PC-9 (cell line): Measurements from ENCODE around the gene LRRC28. TPM values are rescaled to one million over a fixed set of nuclear protein-coding genes. Genes with fewer than 3 reads are reported as not detected.

ENCODE experiments used
- BruUV-seq: library from RNA; stranded (reverse); fragments of 400-500 nt; replicated peaks from 2 replicates; lab custom pipeline; 2021; lab: Mats Ljungman, UMichigan
- CTCF ChIA-PET: fragments of 300-600 bp; sonication (Branson Sonifier 250); formaldehyde crosslinking; loops from one replicate; lab custom pipeline; 2022; ENCODE audit warnings: antibody characterized with exemption; lab: Charles Lee
- POLR2A ChIA-PET: fragments of 300-600 bp; sonication (Branson Sonifier 250); formaldehyde crosslinking; loops from one replicate; lab custom pipeline; 2022; ENCODE audit warnings: antibody characterized with exemption; ENCODE audit not compliant: unreplicated experiment; lab: Charles Lee
- DNase-seq, 2 experiments: peaks; one replicate each; pipeline versions ENCODE4 v3.0.0 to v3.0.0-alpha.2; 2015 to 2022; ENCODE audit warnings: mixed read lengths in 1 of 2
- H2AFZ ChIP-seq: fragments of 200-600 bp; sonication (generic); 2 replicates; pipeline ENCODE4 v1.8.1; 2017; ENCODE audit warnings: antibody characterized with exemption
- H3F3A ChIP-seq: fragments of 200-600 bp; sonication (generic); 2 replicates; pipeline ENCODE4 v1.8.1; 2017; ENCODE audit warnings: antibody characterized with exemption, mild to moderate bottlenecking, low read depth; ENCODE audit not compliant: insufficient read depth
- H3K27ac ChIP-seq: fragments of 200-600 bp; sonication (generic); 2 replicates; pipeline ENCODE4 v1.6.1; 2016; ENCODE audit warnings: mixed run types
- H3K27me3 ChIP-seq: fragments of 200-600 bp; sonication (generic); 2 replicates; pipeline ENCODE4 v1.6.1; 2016; ENCODE audit warnings: low read depth, mixed run types; ENCODE audit not compliant: insufficient read depth
- H3K36me3 ChIP-seq: fragments of 200-600 bp; sonication (generic); 2 replicates; pipeline ENCODE4 v1.6.1; 2016; ENCODE audit warnings: low read depth, mixed run types
- H3K4me1 ChIP-seq: fragments of 200-600 bp; sonication (generic); replicated peaks from 2 replicates; pipeline ENCODE4 v1.6.1; 2016; ENCODE audit warnings: mixed run types; ENCODE audit not compliant: insufficient read depth
- H3K4me2 ChIP-seq: fragments of 200-600 bp; sonication (generic); 2 replicates; pipeline ENCODE4 v1.6.1; 2017; ENCODE audit warnings: mixed run types
- H3K4me3 ChIP-seq: fragments of 200-600 bp; sonication (generic); 2 replicates; pipeline ENCODE4 v1.6.1; 2016; ENCODE audit warnings: mixed run types
- H3K79me2 ChIP-seq: fragments of 200-600 bp; sonication (generic); 2 replicates; pipeline ENCODE4 v1.6.1; 2017; ENCODE audit warnings: low read depth, mixed run types
- H3K9me2 ChIP-seq: fragments of 200-600 bp; sonication (generic); 2 replicates; pipeline ENCODE4 v1.8.1; 2017; ENCODE audit warnings: mild to moderate bottlenecking; ENCODE audit not compliant: insufficient read depth
- H3K9me3 ChIP-seq: fragments of 200-600 bp; sonication (generic); 2 replicates; pipeline ENCODE4 v1.8.1; 2016; ENCODE audit warnings: low read depth; ENCODE audit not compliant: insufficient read depth
- H4K20me1 ChIP-seq: fragments of 200-600 bp; sonication (generic); 2 replicates; pipeline ENCODE4 v1.8.1; 2017; ENCODE audit not compliant: insufficient read depth
- CTCF ChIP-seq: fragments of 200-600 bp; sonication (generic); conservative IDR thresholded peaks from 2 replicates; pipeline ENCODE4 v1.6.1; 2017; ENCODE audit warnings: mixed run types, antibody characterized with exemption, mild to moderate bottlenecking, moderate library complexity
- EZH2 ChIP-seq: fragments of 200-600 bp; sonication (generic); IDR thresholded peaks from 2 replicates; pipeline ENCODE4 v1.8.0; 2017; ENCODE audit warnings: antibody characterized with exemption, low read depth
- intact Hi-C: fragments of 100-400 bp; cut with micrococcal nuclease; formaldehyde crosslinking; loops from one replicate; pipeline ENCODE4 v1.10.0; 2022; ENCODE audit not compliant: unreplicated experiment
- total RNA-seq: library from RNA; stranded (reverse); gene quantifications from 2 replicates; pipeline ENCODE4 v1.2.3, GENCODE V29; 2021

The LRRC28 gene
- total RNA-seq, 1 experiment from 2014 or later = 13.5 TPM

- no peaks in the 10 kb centered on the region for H3F3A ChIP-seq
- ChIA-PET CTCF (no interaction called here), POLR2A (no interaction called here)
- no peaks in the 10 kb centered on the region for H3K9me3 ChIP-seq
- no peaks in the 10 kb centered on the region for H4K20me1 ChIP-seq
- no peak for DNase-seq
- no peak overlapping the region for H3K4me2 ChIP-seq
- intact Hi-C loops = no loop called here
- BruUV-seq = no TSS peak
- H3K4me3 ChIP-seq = no peak overlapping the region
- TF ChIP-seq EZH2 (no peak), CTCF (no peak)
- no peaks in the 10 kb centered on the region; the same call in 1 of the 2 replicates for H3K9me2 ChIP-seq
- H3K27me3 ChIP-seq = no peaks in the 10 kb centered on the region
- H3K4me1 ChIP-seq = no peaks in the 10 kb centered on the region
- H3K79me2 ChIP-seq = no peaks in the 10 kb centered on the region
- H3K36me3 ChIP-seq = no peaks in the 10 kb centered on the region
- no peak overlapping the region for H2AFZ ChIP-seq
- no peak overlapping the region for H3K27ac ChIP-seq
Measured at GRCh38 chr15:99265541-99266070, 14.3 kb downstream of the LRRC28 start.

- DNase-seq = no peak
- intact Hi-C loops = no loop called here
- BruUV-seq = no TSS peak
- Histone ChIP-seq H3K4me3 (no peak overlapping the region), H3K27ac (no peak overlapping the region), H2AFZ (no peak overlapping the region), H3K36me3 (no peaks in the 10 kb centered on the region), H3K4me2 (no peak overlapping the region), H4K20me1 (no peaks in the 10 kb centered on the region), H3K79me2 (no peaks in the 10 kb centered on the region), H3K9me3 (no peaks in the 10 kb centered on the region), H3K9me2 (no peaks in the 10 kb centered on the region; the same call in 1 of the 2 replicates), H3F3A (no peaks in the 10 kb centered on the region), H3K27me3 (no peaks in the 10 kb centered on the region), H3K4me1 (no peaks in the 10 kb centered on the region)
- ChIA-PET CTCF (no interaction called here), POLR2A (no interaction called here)
- no peak for TF ChIP-seq EZH2
- no peak for TF ChIP-seq CTCF
Measured at GRCh38 chr15:99267957-99268356, 16.7 kb downstream of the LRRC28 start.

- intact Hi-C loops = no loop called here
- H3K36me3 ChIP-seq = no peaks in the 10 kb centered on the region
- BruUV-seq = no TSS peak
- H3K79me2 ChIP-seq = no peaks in the 10 kb centered on the region
- H3K9me2 ChIP-seq = no peaks in the 10 kb centered on the region; the same call in 1 of the 2 replicates
- no peak overlapping the region for H2AFZ ChIP-seq
- no peaks in the 10 kb centered on the region for H3F3A ChIP-seq
- H3K27ac ChIP-seq = no peak overlapping the region
- no peaks in the 10 kb centered on the region for H3K4me1 ChIP-seq
- no peak for DNase-seq
- CTCF ChIA-PET = no interaction called here
- H3K9me3 ChIP-seq = no peaks in the 10 kb centered on the region
- H3K27me3 ChIP-seq = no peaks in the 10 kb centered on the region
- H3K4me3 ChIP-seq = no peak overlapping the region
- no peak overlapping the region for H3K4me2 ChIP-seq
- H4K20me1 ChIP-seq = no peaks in the 10 kb centered on the region
- POLR2A ChIA-PET = no interaction called here
- TF ChIP-seq EZH2 (no peak), CTCF (no peak)
Measured at GRCh38 chr15:99268431-99268830, 17.1 kb downstream of the LRRC28 start.
